Nucleus accumbens (tissue), 56 donors: ENCODE results near the gene ZNF385A.
"Not testable (repeated sequence)": the region's sequence is repeated elsewhere in the genome, so short reads cannot be mapped to it uniquely, and the experiment has no call there.

Source experiments
- DNase-seq, 56 donors: peaks; one replicate each; lab custom pipeline; 2025; lab: John Stamatoyannopoulos, UW

Gene ZNF385A

DNA sequence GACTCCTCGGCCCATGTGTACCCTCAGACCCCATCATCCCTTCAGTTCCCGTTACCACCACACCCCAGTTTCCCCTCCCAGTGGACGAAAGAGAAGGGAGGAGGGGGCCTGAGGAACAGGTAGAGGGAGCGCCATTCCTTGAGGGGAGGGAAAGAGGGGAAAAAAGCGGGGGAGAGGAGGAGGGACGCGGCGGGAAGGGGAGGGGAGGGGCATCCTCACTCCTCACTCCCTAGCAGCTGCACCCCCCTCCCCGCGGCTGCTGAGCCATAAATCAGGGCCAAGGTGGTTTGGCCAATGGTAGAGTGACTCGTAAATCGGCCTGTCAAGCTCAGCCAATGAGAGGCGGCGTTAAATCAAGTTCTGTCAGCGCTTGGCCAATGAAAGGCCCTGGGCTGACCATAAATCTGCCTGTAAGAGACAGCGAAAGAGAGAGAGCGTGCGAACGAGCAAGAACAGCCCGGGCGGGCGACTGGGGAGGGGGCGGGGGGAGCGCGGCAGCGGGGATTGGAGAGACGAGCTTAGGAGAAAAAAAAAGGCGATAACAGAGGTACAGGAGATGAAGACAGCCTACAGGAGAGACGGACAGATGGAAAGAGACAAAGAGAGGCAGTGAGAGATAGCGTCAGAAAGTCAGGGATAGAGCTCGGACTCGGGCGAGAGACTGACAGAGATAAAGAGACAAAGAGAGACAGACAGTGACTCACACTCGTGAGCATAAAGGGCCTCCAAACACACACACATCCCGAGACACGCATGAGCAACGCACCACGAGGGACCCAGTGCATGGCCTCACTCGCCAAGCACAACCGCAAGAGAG is 25.4 kb downstream of the ZNF385A start:
- DNase-seq: peak; percentile 58 to 99 (median 97)

DNA sequence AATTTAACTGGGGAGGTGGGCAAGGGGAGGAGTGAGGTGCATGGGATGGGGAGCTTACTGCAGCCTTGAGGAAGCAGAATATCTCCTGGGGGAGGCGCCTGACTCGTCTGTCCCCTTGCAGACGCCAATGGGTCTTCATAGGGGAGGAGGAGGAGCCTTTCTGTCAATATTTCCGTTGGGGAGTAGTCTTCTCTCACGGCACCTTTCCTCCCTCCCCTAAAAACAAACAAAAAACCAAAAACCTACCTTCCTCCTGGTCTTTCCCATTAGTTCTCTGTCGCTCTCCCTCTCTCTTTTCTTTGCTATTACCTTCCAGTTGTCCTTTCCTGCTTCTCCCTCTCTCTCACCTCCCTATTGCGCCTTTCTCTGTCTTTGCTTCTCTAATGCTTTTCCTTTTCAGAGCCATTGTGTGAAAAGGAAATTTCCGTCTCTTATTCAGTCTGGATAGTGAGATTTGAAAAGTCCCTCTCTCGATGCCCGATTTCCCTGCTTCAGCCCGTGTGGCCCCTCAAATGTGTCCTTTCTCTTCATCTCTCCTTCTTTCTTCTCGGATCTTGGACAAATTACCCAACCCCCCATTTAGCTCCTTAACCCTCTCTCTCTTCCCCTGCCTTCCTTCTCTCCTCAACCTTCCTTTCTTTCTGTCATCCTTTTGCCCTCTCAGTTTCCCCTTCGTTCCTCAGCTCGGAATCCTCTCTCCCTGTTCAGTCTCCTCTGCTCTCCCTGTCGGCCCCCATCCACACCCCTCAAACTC is 26.2 kb downstream of the ZNF385A start:
- peak in 19 of 56 donors; percentile 11 to 64 (median 29) for DNase-seq

DNA sequence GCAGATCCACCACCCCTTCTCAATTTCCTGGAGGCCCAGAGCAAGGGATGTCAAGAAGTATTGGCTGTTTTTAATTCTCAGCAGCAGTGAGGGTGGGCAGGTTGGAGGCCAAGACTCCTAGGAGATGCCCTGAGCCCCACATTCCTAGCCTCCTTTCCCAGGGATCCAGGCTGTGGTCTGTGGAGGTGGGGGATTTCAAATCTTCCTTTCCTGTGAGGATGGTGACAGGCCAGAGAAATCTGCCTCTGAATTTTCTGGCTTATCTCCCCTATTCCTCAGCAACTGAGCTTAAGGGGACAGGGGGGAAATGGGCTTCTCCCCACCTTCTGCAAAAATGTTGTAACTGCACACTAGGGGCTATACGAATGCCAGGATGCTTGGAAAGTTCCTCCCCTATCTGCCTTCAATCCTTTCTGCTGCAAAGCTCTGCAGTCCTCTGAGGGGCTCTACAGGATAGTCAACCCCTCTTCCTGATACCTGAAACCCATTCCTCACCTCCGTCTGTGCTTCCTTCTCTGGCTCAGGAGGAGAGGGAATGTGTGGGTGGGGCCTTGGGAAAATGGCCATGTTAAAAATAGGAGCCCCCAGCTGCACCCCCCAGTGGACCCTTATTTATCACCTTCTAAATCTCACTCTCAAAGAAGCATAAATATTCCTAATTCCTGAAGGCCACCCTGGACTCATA is 26.9 kb downstream of the ZNF385A start:
- peak in 1 of 56 donors; percentile 43 for DNase-seq

- DNase-seq: no peak
Measured at GRCh38 chr12:54356951-54357356, 27.6 kb downstream of the ZNF385A start.

GRCh38 chr12:54356228-54356627 is 28.3 kb downstream of the ZNF385A start:
- no peak for DNase-seq

- no peak for DNase-seq
Measured at GRCh38 chr12:54355104-54355815, 29.3 kb downstream of the ZNF385A start.

DNA sequence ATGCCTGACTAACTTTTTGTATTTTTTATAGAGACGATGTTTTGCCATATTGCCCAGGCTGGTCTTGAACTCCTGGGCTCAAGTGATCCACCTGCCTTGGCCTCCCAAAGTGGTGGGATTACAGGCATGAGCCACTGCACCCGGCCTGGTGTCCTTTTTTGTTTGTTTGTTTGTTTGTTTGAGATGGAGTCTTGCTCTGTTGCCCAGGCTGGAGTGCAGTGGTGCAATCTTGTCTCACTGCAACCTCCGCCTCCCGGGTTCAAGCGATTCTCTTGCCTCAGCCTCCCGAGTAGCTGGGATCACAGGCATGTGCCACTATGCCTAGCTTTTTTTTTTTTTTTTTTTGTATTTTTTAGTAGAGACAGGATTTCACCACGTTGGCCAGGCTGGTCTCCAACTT is 30.3 kb downstream of the ZNF385A start:
- not testable (repeated sequence) for DNase-seq

DNA sequence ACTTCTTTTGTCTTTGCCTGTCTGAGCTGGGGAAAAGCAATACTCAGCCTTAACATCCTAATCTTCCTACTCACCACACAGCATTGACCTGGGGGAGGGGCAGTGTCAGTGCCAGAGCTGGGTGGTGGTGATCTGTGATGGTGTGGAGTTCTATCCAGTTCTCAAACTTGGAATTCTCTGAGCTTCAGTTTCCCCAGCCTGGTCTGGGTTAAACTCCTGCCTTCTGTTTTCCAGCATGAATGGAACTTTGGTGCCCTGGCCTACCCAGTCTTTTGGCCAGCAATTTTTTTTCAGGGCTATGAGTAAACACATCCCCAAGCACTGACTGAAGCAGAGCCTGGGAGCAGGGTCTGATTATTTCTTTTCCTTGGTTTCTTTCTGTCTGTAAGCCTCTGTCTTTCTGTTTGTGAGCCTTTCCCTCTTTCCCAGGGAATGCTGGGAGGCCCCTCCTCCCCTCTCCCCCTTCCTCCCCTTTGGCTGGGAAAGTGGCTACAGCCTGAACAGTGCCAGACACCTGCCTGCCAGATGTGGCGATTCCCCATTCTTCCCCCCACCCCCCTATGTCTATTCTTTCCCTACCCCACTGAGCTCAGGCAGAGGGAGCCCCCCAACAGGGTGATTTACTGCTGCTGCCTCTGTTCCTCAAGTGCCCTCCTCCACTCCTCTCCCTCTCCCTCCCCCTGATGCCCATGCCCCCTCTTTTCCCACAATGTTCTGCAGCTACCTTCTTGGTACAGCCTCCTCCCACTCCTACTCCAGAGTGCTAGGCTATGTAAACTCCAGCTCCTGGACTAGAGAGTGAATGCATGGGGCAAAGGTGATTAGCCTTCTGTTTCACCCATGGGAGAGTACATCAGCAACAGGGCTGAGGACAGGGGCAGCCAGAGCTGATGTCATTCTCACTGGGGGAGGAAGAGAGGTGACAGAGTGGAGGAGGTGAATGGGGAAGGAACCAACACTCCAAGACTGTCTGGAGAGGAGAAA is 31.4 kb downstream of the ZNF385A start:
- DNase-seq: peak in 38 of 56 donors; percentile 15 to 76 (median 46)

DNA sequence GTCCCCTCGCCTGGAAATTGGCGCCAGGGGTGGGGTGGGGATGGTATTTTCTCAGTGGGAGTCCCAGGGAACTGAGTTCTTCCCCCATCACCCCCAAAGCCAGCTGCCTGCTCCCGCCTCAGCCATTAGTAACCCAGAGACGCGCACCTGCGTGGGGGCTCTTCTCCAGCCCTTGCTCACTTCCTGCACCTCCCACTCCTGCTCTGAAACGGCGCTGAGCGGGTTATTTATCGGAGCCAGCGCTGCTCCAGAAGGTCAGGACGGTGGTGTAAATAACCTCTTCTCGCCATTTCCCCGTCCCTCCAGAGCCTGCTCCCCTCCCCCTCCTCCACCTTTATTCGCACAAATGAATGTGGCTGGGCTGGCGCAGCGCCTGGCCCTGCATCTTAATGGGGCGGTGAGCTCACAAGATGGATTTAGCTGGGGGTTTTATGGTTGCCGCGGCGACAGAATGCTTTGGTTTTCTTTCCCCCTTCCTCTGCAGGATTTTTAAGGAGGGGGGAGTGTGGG is 32.5 kb downstream of the ZNF385A start:
- DNase-seq: peak in 51 of 56 donors; percentile 18 to 86 (median 65)

GRCh38 chr12:54351341-54351740 is 33.2 kb downstream of the ZNF385A start:
- DNase-seq: no peak

DNA sequence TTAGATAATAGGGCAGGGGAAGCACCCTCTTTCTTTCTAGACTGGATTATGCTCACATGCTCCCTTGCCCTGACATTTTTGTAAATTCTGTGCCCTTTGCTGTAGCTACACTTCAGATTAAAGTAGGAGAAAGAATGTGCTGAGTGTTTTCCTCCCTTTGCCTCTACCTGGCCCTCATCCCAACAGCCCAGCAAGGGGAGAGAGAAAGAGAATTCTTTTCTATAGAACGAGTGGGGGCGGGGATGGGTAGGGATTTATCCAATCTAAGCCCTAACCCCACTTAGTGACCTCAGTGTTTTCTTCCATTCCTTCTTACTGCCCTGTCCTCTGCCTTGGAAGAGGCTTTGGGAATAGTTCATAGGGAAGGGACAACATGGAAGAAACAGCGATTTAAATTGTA is 33.8 kb downstream of the ZNF385A start:
- no peak for DNase-seq

GRCh38 chr12:54349679-54350078 is 34.9 kb downstream of the ZNF385A start:
- peak in 8 of 56 donors; percentile 10 to 49 (median 22) for DNase-seq

DNA sequence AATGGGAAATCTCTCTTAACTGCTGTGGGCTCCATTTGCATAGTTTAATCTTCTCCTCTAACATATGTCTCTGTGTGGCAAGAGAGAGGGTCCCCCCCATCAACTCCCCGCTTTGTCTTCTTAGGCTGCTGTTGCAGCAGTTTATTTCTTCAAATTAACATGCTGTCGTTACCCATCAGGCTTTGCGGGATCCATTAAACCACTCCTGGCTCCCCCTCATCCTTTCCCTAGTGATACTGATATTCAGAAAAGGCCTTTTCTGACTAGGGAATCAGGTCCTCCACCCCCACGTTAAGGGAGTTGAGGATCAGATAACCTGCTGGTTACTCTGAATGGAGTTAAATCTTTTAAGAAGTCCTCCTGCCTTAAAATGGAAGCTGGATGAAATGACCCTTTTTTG is 35.5 kb downstream of the ZNF385A start:
- peak in 6 of 56 donors; percentile 18 to 54 (median 24) for DNase-seq

DNA sequence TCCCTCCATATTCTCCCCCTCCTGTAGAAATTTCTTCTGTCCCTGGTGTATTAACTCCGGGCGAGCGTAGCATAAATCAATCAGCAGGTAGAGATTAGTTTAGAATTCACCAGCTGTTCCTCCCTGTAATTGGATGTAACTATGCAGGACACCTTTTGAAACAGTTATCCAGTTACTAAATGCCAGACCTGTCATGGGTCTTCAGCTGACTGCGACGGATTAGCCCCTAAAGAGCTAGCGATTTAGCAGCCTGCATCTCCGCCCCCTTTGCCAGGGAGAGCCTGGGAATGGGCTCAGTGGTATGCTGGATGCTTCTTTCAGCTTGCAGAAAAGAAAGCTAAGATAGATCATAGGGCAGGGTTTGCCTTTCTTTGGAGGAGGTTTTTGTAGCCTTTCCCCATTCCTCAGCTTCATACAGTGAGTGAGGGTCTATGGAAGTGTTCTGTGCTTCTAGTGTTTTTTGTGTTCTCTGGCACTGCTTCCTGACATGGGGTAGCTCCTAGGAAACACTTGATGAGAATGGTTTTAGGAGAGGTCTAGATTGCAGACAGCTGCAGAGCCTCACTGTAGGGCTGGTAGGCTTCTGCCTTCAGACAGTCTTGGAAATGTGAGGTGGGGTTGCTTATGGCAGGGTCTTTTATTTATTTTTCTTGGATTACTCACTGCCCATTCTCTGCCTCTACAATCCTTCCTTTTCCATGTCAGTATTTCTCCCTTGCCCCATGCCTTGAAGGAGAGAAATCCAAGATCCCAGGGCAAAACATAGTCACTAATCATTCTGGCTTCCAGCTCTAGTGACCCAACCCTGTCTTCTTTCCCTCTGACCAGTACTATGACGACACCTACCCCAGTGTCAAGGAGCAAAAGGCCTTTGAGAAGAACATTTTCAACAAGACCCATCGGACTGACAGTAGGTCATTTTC is 42.9 kb downstream of the ZNF385A start:
- DNase-seq: no peak

- DNase-seq: no peak
Measured at GRCh38 chr12:54340846-54341245, 43.7 kb downstream of the ZNF385A start.

GRCh38 chr12:54338698-54339296 is 45.7 kb downstream of the ZNF385A start:
- DNase-seq: no peak
